ENCODE measurements around the gene PDS5B.

The PDS5B gene

GRCh38 chr13:32669030-32669646 lies 82.9 kb downstream of the PDS5B start:
- Histone ChIP-seq H3K36me3 (ENCODE audit: low read length) (peaks cover 28% of the 10 kb centered on the region; the same call in 1 of the 2 replicates), H3K4me3 (ENCODE audit: insufficient read depth, low read length, poor library complexity, severe bottlenecking) (no peak overlapping the region), H3K4me2 (ENCODE audit: low read depth, low read length, poor library complexity, severe bottlenecking) (no peak overlapping the region), H3K9ac (ENCODE audit: low read length) (no peak overlapping the region), H4K20me1 (ENCODE audit: low read depth, low read length) (no peaks in the 10 kb centered on the region), H3K9me3 (ENCODE audit: insufficient read depth, low read length) (no peaks in the 10 kb centered on the region), H3K9me2 (replicated peaks; ENCODE audit: insufficient read depth, low read length) (no peaks in the 10 kb centered on the region), H3K27me3 (ENCODE audit: low read length) (no peaks in the 10 kb centered on the region), H3K79me2 (ENCODE audit: insufficient read depth, low read length) (no peaks in the 10 kb centered on the region; the same call in 1 of the 2 replicates), H2AFZ (ENCODE audit: low read depth, low read length, severe bottlenecking) (no peak overlapping the region), H3F3A (ENCODE audit: insufficient read depth) (peaks cover 23% of the 10 kb centered on the region), H3K27ac (ENCODE audit: low read depth, low read length) (no peak overlapping the region)
- TF ChIP-seq CTCF (IDR thresholded peaks at IDR 0.05; ENCODE audit: insufficient read depth, low read length, poor library complexity, severe bottlenecking), result peak; percentile 87
- TF ChIP-seq EZH2phosphoT487 (conservative IDR thresholded peaks at IDR 0.05; ENCODE audit: low read length), result no peak

GRCh38 chr13:32674503-32674902 lies 88.3 kb downstream of the PDS5B start:
- H3K4me2 ChIP-seq (ENCODE audit: low read depth, low read length, poor library complexity, severe bottlenecking), result no peak overlapping the region
- TF ChIP-seq EZH2phosphoT487 (conservative IDR thresholded peaks at IDR 0.05; ENCODE audit: low read length) (no peak), CTCF (IDR thresholded peaks at IDR 0.05; ENCODE audit: insufficient read depth, low read length, poor library complexity, severe bottlenecking) (no peak)
- H3K27me3 ChIP-seq (ENCODE audit: low read length), result no peaks in the 10 kb centered on the region
- no peaks in the 10 kb centered on the region for H4K20me1 ChIP-seq (ENCODE audit: low read depth, low read length)
- no peak overlapping the region for H3K9ac ChIP-seq (ENCODE audit: low read length)
- no peak overlapping the region for H2AFZ ChIP-seq (ENCODE audit: low read depth, low read length, severe bottlenecking)
- no peaks in the 10 kb centered on the region; the same call in 1 of the 2 replicates for H3K79me2 ChIP-seq (ENCODE audit: insufficient read depth, low read length)
- no peaks in the 10 kb centered on the region for H3K9me3 ChIP-seq (ENCODE audit: insufficient read depth, low read length)
- H3K27ac ChIP-seq (ENCODE audit: low read depth, low read length), result no peak overlapping the region
- H3K4me3 ChIP-seq (ENCODE audit: insufficient read depth, low read length, poor library complexity, severe bottlenecking), result no peak overlapping the region
- H3K9me2 ChIP-seq (replicated peaks; ENCODE audit: insufficient read depth, low read length), result no peaks in the 10 kb centered on the region
- peaks cover 54% of the 10 kb centered on the region; the same call in 1 of the 2 replicates for H3K36me3 ChIP-seq (ENCODE audit: low read length)
- H3F3A ChIP-seq (ENCODE audit: insufficient read depth), result no peaks in the 10 kb centered on the region; the same call in 1 of the 2 replicates

- Histone ChIP-seq H3F3A (ENCODE audit: insufficient read depth) (no peaks in the 10 kb centered on the region; the same call in 1 of the 2 replicates), H3K79me2 (ENCODE audit: insufficient read depth, low read length) (no peaks in the 10 kb centered on the region), H3K9ac (ENCODE audit: low read length) (no peak overlapping the region), H3K27ac (ENCODE audit: low read depth, low read length) (no peak overlapping the region), H2AFZ (ENCODE audit: low read depth, low read length, severe bottlenecking) (no peak overlapping the region), H3K9me2 (replicated peaks; ENCODE audit: insufficient read depth, low read length) (no peaks in the 10 kb centered on the region), H3K36me3 (ENCODE audit: low read length) (peaks cover 46% of the 10 kb centered on the region; the same call in 1 of the 2 replicates), H3K4me2 (ENCODE audit: low read depth, low read length, poor library complexity, severe bottlenecking) (no peak overlapping the region), H3K9me3 (ENCODE audit: insufficient read depth, low read length) (no peaks in the 10 kb centered on the region), H4K20me1 (ENCODE audit: low read depth, low read length) (no peaks in the 10 kb centered on the region), H3K4me3 (ENCODE audit: insufficient read depth, low read length, poor library complexity, severe bottlenecking) (no peak overlapping the region), H3K27me3 (ENCODE audit: low read length) (no peaks in the 10 kb centered on the region)
- TF ChIP-seq CTCF (IDR thresholded peaks at IDR 0.05; ENCODE audit: insufficient read depth, low read length, poor library complexity, severe bottlenecking) (no peak), EZH2phosphoT487 (conservative IDR thresholded peaks at IDR 0.05; ENCODE audit: low read length) (no peak)
Measured at GRCh38 chr13:32676242-32676641, 90.0 kb downstream of the PDS5B start.

Data from SU-DHL-6 (cell line).